HepG2 (cell line): ENCODE measurements around the gene NOSTRIN. TPM values are rescaled to one million over a fixed set of nuclear protein-coding genes. Genes with fewer than 3 reads are reported as not detected.

ENCODE experiments used
- ATAC-seq: fragments of 200-7000 bp; cut with Tn5 transposase; 3 replicates; pipeline ENCODE4 v1.9.1; 2020; ENCODE audit warnings: mild to moderate bottlenecking, moderate library complexity
- BruUV-seq: library from RNA; stranded (reverse); fragments of 400-500 nt; replicated peaks from 2 replicates; lab custom pipeline; 2021; lab: Mats Ljungman, UMichigan
- CTCF ChIA-PET: fragments of 300-600 bp; formaldehyde crosslinking; extraction: SDS; loops from one replicate; lab custom pipeline; 2021; ENCODE audit warnings: low total read pairs, inconsistent platforms, low intra/inter-chr PET ratio; lab: Yijun Ruan, JAX
- POLR2A ChIA-PET: fragments of 350-600 bp; sonication (Branson Sonifier 250); formaldehyde crosslinking; loops from one replicate; lab custom pipeline; 2020; ENCODE audit warnings: antibody characterized with exemption, inconsistent platforms; lab: Yijun Ruan, JAX
- DNase-seq: peaks from one replicate; pipeline ENCODE4 v3.0.0-alpha.2; 2015; ENCODE audit warnings: low spot score
- FAIRE-seq: peaks from 3 replicates; lab custom pipeline; 2011; peaks lifted over from hg19 to GRCh38; lab: Jason Lieb, UNC
- H2AFZ ChIP-seq: one replicate; pipeline ENCODE4 v1.6.1; 2011; ENCODE audit warnings: low read length, inconsistent platforms
- H3K27ac ChIP-seq: fragments of 300-600 bp; 3 replicates; pipeline ENCODE4 v1.8.0; 2011; ENCODE audit warnings: mixed run types, mild to moderate bottlenecking, mixed read lengths, low read length, inconsistent platforms; ENCODE audit not compliant: insufficient read depth; ENCODE audit errors: extremely low read length
- H3K27me3 ChIP-seq, 2 experiments: fragments of 200-600 bp in 1 of 2; 2 replicates in 1 of 2; 3 replicates in 1 of 2; pipeline versions ENCODE4 v1.6.0 to v1.8.0; 2011; ENCODE audit warnings: low read length in 2 of 2, mild to moderate bottlenecking in 2 of 2, moderate library complexity in 2 of 2, inconsistent platforms in 1 of 2; ENCODE audit not compliant: insufficient read depth in 2 of 2, control insufficient read depth in 1 of 2
- H3K36me3 ChIP-seq, 2 experiments: fragments of 200-600 bp in 1 of 2; replicated peaks in 1 of 2; 2 replicates in 1 of 2; 3 replicates in 1 of 2; pipeline versions ENCODE4 v1.5.1 to v1.8.0; 2011; ENCODE audit warnings: low read length in 2 of 2, inconsistent platforms in 1 of 2; ENCODE audit not compliant: insufficient read depth in 2 of 2, control insufficient read depth in 1 of 2
- H3K4me1 ChIP-seq: 2 replicates; pipeline ENCODE4 v1.5.1; 2012; ENCODE audit warnings: low read length, inconsistent platforms; ENCODE audit not compliant: insufficient read depth
- H3K4me2 ChIP-seq: 2 replicates; pipeline ENCODE4 v1.6.0; 2011; ENCODE audit warnings: low read depth, low read length, inconsistent platforms
- H3K4me3 ChIP-seq, 3 experiments: fragments of 200-600 bp in 1 of 3; sonication (generic), shearing (Covaris generic) in 1 of 3; replicated peaks in 1 of 3; 2 replicates each; pipeline ENCODE4 v1.5.1; 2011 to 2016; ENCODE audit warnings: low read length in 3 of 3, inconsistent platforms in 2 of 3, low read depth in 2 of 3, mild to moderate bottlenecking in 2 of 3, control low read depth in 1 of 3, mixed read lengths in 1 of 3; ENCODE audit not compliant: insufficient read depth in 1 of 3
- H3K79me2 ChIP-seq: one replicate; pipeline ENCODE4 v1.6.1; 2011; ENCODE audit warnings: low read length, inconsistent platforms; ENCODE audit not compliant: insufficient read depth
- H3K9ac ChIP-seq: 2 replicates; pipeline ENCODE4 v1.6.0; 2011; ENCODE audit warnings: mild to moderate bottlenecking, low read depth, low read length, inconsistent platforms; ENCODE audit not compliant: insufficient read depth
- H3K9me3 ChIP-seq: 2 replicates; pipeline ENCODE4 v1.5.1; 2012; ENCODE audit warnings: mild to moderate bottlenecking, low read length
- H4K20me1 ChIP-seq: 2 replicates; pipeline ENCODE4 v1.6.0; 2011; ENCODE audit warnings: inconsistent platforms, mild to moderate bottlenecking, low read length, moderate library complexity; ENCODE audit not compliant: insufficient read depth
- FOXP4 ChIP-seq: sonication (generic); formaldehyde crosslinking; IDR thresholded peaks from 2 replicates; pipeline ENCODE4 v1.4.0; 2020; ENCODE audit warnings: missing genetic modification reagents
- KAT8 ChIP-seq: IDR thresholded peaks from 2 replicates; pipeline ENCODE4 v1.6.1; 2016; ENCODE audit warnings: missing genetic modification reagents, missing compliant biosample characterization
- ZBTB3 ChIP-seq: sonication (generic); formaldehyde crosslinking; IDR thresholded peaks from 2 replicates; pipeline ENCODE4 v1.4.0; 2020; ENCODE audit warnings: low read depth, mild to moderate bottlenecking, moderate library complexity, missing genetic modification reagents, borderline replicate concordance
- ZNF292 ChIP-seq: sonication (generic); formaldehyde crosslinking; IDR thresholded peaks from 2 replicates; pipeline ENCODE4 v1.8.1; 2022; ENCODE audit warnings: mild to moderate bottlenecking, low read depth, missing genetic modification reagents, borderline replicate concordance
- ZNF564 ChIP-seq: sonication (generic); formaldehyde crosslinking; IDR thresholded peaks from 2 replicates; pipeline ENCODE4 v1.8.1; 2023; ENCODE audit warnings: mild to moderate bottlenecking, missing genetic modification reagents
- ZNF629 ChIP-seq: sonication (generic); formaldehyde crosslinking; conservative IDR thresholded peaks from 2 replicates; pipeline ENCODE4 v1.5.0; 2020; ENCODE audit warnings: missing genetic modification reagents
- in situ Hi-C: cut with HindIII; loops from 2 replicates; pipeline ENCODE4 v1.10.0; 2017; ENCODE audit warnings: low pct_unique_long_range_greater_than_20kb; ENCODE audit not compliant: extremely low pct_ligation_motif_present
- intact Hi-C: fragments of 100-400 bp; cut with micrococcal nuclease; formaldehyde crosslinking; loops from one replicate; pipeline ENCODE4 v1.10.0; 2022; ENCODE audit not compliant: unreplicated experiment
- polyA plus RNA-seq, 8 experiments: library from polyadenylated mRNA; depleted of rRNA in 3 of 8; stranded (reverse) in 7 of 8; unstranded in 1 of 8; fragments of >200 nt; fragmentation: Illumina TruSeq in 4 of 8; extraction: Trizol in 4 of 8; gene quantifications; 2 replicates each; pipeline versions ENCODE4 v1.2.1 to v1.2.3, GENCODE V29; 2011 to 2016; ENCODE audit warnings: low read depth in 4 of 8, missing spikeins in 1 of 8, mixed read lengths in 1 of 8; ENCODE audit not compliant: insufficient read depth in 1 of 8
- total RNA-seq, 5 experiments: library from RNA; depleted of rRNA; stranded (reverse); fragments of >200 nt; fragmentation: Illumina TruSeq; extraction: Trizol; gene quantifications; 2 replicates each; pipeline ENCODE4 v1.2.3, GENCODE V29; 2016; ENCODE audit warnings: low read depth in 1 of 5

The NOSTRIN gene
- total and polyA plus RNA-seq, 2 of the 13 experiments (the other 11 are each of a cell fraction or from before 2014, with no cell fraction given), result 0.22 TPM

- no peak for FAIRE-seq
- Histone ChIP-seq H3K27me3 (no peaks in the 10 kb centered on the region), H3K9ac (no peak overlapping the region), H4K20me1 (no peaks in the 10 kb centered on the region), H3K4me1 (no peaks in the 10 kb centered on the region), H3K27ac (no peak overlapping the region), H3K79me2 (no peaks in the 10 kb centered on the region), H2AFZ (no peak overlapping the region), H3K36me3 (no peaks in the 10 kb centered on the region), H3K9me3 (no peaks in the 10 kb centered on the region), H3K4me3 (no peak overlapping the region), H3K4me2 (no peak overlapping the region)
- POLR2A ChIA-PET, result no interaction called here
- TF ChIP-seq ZBTB3 (CRISPR knock-in tag) (no peak), ZNF292 (no peak), ZNF564 (CRISPR knock-in tag) (peak; percentile 96)
- in situ Hi-C loops (no loop called here), intact Hi-C loops (no loop called here)
- ATAC-seq, result no peak
- CTCF ChIA-PET, result no interaction called here
- no TSS peak for BruUV-seq
- DNase-seq, result no peak
Observed at GRCh38 chr2:168830958-168831357, 28.5 kb downstream of the NOSTRIN start.

- H3K4me1 ChIP-seq, result no peaks in the 10 kb centered on the region
- no peaks in the 10 kb centered on the region for H3K27me3 ChIP-seq
- no peak for FAIRE-seq
- BruUV-seq, result no TSS peak
- no peaks in the 10 kb centered on the region for H3K36me3 ChIP-seq
- TF ChIP-seq FOXP4, result no peak
- TF ChIP-seq KAT8 (CRISPR knock-in tag), result no peak
- peak; percentile 68 for TF ChIP-seq ZNF629
- no peaks in the 10 kb centered on the region for H3K79me2 ChIP-seq
- no peak overlapping the region for H3K9ac ChIP-seq
- intact Hi-C loops (no loop called here), in situ Hi-C loops (no loop called here)
- H3K27ac ChIP-seq, result no peak overlapping the region
- no peak overlapping the region for H3K4me3 ChIP-seq
- no peak for ATAC-seq
- no peaks in the 10 kb centered on the region for H4K20me1 ChIP-seq
- ChIA-PET CTCF (no interaction called here), POLR2A (no interaction called here)
- no peaks in the 10 kb centered on the region for H3K9me3 ChIP-seq
- no peak for DNase-seq
- no peak overlapping the region for H2AFZ ChIP-seq
- no peak overlapping the region for H3K4me2 ChIP-seq
Observed at GRCh38 chr2:168831662-168832061, 29.2 kb downstream of the NOSTRIN start.
